Measurements from ENCODE around the gene IGSF11. TPM values are rescaled to one million over a fixed set of nuclear protein-coding genes. Genes with fewer than 3 reads are reported as not detected.

Gene IGSF11
- total and polyA plus RNA-seq, 12 donors, result 0.29 to 6.1 (median 1.2) TPM

GRCh38 chr3:118912188-118912587 lies 122.5 kb downstream of the IGSF11 start:
- no peak for TF ChIP-seq CTCF (IDR thresholded peaks at IDR 0.05)
- H3K27ac ChIP-seq, result no peak overlapping the region
- no peaks in the 10 kb centered on the region for H3K4me1 ChIP-seq
- ATAC-seq (no peak), DNase-seq (no peak)
- no peaks in the 10 kb centered on the region for H3K27me3 ChIP-seq
- 51 to 60% methylated on average over 3 of the region's 3 CpGs for WGBS, 2 donors
- H3K9me3 ChIP-seq, result no peaks in the 10 kb centered on the region
- no peaks in the 10 kb centered on the region for H3K36me3 ChIP-seq
- H3K4me3 ChIP-seq, result no peak overlapping the region
- intact Hi-C loops (cut with DNase I), result no loop called here

DNA sequence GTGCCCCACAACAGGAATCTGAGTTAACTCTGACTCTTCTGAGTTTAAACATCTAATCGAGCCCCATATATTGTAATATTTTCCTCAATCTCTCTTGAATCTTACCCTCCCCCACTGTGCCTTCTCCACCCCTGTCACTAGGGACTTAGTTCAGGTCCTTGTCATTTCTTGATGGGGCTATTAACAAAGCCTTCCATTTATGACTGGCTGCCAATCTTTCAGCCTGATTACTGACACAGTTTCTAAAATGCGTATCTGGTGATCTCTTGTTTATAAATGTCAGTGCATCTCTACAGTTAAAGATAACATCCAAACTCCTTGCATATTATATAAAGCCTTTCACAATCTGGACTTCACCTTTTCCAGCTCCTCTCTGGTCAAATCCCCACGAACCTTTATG lies 124.3 kb downstream of the IGSF11 start:
- H3K9me3 ChIP-seq, result no peaks in the 10 kb centered on the region
- no peak overlapping the region for H3K4me3 ChIP-seq
- H3K27me3 ChIP-seq, result no peaks in the 10 kb centered on the region
- TF ChIP-seq CTCF (IDR thresholded peaks at IDR 0.05), result no peak
- ATAC-seq, result no peak
- 73 to 75% methylated on average over 3 of the region's 3 CpGs for WGBS, 2 donors
- intact Hi-C loops (cut with DNase I), result no loop called here
- H3K4me1 ChIP-seq, result no peaks in the 10 kb centered on the region
- no peaks in the 10 kb centered on the region for H3K36me3 ChIP-seq
- DNase-seq, result no peak
- H3K27ac ChIP-seq, result no peak overlapping the region

- no peak for DNase-seq
- TF ChIP-seq CTCF (IDR thresholded peaks at IDR 0.05), result no peak
- Histone ChIP-seq H3K36me3 (no peaks in the 10 kb centered on the region), H3K9me3 (no peaks in the 10 kb centered on the region), H3K4me3 (no peak overlapping the region), H3K4me1 (no peaks in the 10 kb centered on the region), H3K27me3 (no peaks in the 10 kb centered on the region), H3K27ac (no peak overlapping the region)
- ATAC-seq, result no peak
- intact Hi-C loops (cut with DNase I), result no loop called here
Measured at GRCh38 chr3:118909763-118910162, 124.9 kb downstream of the IGSF11 start.

GRCh38 chr3:118907909-118908308 lies 126.7 kb downstream of the IGSF11 start:
- ATAC-seq (no peak), DNase-seq (no peak)
- 72 to 79% methylated on average over 2 of the region's 2 CpGs for WGBS, 2 donors
- TF ChIP-seq CTCF (IDR thresholded peaks at IDR 0.05), result no peak
- H3K9me3 ChIP-seq, result no peaks in the 10 kb centered on the region
- no peaks in the 10 kb centered on the region for H3K27me3 ChIP-seq
- H3K4me3 ChIP-seq, result no peak overlapping the region
- no peak overlapping the region for H3K27ac ChIP-seq
- intact Hi-C loops (cut with DNase I), result no loop called here
- H3K36me3 ChIP-seq, result no peaks in the 10 kb centered on the region
- H3K4me1 ChIP-seq, result no peaks in the 10 kb centered on the region

Data from heart right ventricle (tissue), 16 donors.